Fibroblast of lung (primary cell): ENCODE measurements around the gene SPOCK1.

ENCODE experiments used
- EZH2 ChIP-seq: IDR thresholded peaks from 2 replicates; pipeline ENCODE4 v1.5.1; 2012; ENCODE audit warnings: low read length, control low read depth, mild to moderate bottlenecking; ENCODE audit errors: missing control alignments
- TF ChIP-seq, protein P1 (sequence below), 2 donors: IDR thresholded peaks in 1 of 2; conservative IDR thresholded peaks in 1 of 2; 1 replicate in 1 of 2; 2 replicates in 1 of 2; pipeline ENCODE4 v1.5.1; 2011 to 2012; ENCODE audit warnings: low read length in 2 of 2, control low read depth in 1 of 2, inconsistent platforms in 1 of 2, low read depth in 1 of 2, mild to moderate bottlenecking in 1 of 2

DNA sequence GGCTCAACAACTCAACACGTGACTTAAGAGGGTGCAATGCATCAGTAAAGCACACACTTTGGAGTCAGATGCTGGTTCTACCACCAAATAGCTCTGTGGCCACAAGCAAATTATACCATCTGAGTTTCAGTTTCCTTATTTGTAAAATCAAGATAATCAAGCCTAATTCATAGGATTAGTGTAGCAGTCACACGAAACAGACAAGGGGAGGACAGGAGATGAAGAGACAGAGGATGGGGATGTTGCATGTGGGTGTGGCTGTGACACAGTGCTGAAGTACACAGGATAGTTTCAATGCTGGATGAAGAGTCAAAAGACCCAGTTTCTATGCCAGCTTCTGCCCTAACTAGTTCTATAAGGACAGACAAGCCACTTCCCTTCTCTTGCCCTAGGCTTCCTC lies 60.2 kb downstream of the SPOCK1 start:
- no peak for TF ChIP-seq EZH2
- TF ChIP-seq, protein P1, sequence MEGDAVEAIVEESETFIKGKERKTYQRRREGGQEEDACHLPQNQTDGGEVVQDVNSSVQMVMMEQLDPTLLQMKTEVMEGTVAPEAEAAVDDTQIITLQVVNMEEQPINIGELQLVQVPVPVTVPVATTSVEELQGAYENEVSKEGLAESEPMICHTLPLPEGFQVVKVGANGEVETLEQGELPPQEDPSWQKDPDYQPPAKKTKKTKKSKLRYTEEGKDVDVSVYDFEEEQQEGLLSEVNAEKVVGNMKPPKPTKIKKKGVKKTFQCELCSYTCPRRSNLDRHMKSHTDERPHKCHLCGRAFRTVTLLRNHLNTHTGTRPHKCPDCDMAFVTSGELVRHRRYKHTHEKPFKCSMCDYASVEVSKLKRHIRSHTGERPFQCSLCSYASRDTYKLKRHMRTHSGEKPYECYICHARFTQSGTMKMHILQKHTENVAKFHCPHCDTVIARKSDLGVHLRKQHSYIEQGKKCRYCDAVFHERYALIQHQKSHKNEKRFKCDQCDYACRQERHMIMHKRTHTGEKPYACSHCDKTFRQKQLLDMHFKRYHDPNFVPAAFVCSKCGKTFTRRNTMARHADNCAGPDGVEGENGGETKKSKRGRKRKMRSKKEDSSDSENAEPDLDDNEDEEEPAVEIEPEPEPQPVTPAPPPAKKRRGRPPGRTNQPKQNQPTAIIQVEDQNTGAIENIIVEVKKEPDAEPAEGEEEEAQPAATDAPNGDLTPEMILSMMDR (conservative IDR thresholded peaks at IDR 0.05 in 1 of 2, IDR thresholded peaks at IDR 0.05 in 1 of 2; ENCODE audit: low read depth in 1 of 2, low read length in 2 of 2) = no peak
